ENCODE results near the gene ROR2. TPM values are rescaled to one million over a fixed set of nuclear protein-coding genes. Genes with fewer than 3 reads are reported as not detected.

ROR2 gene
- total RNA-seq, 1 experiment from 2014 or later: not detected

DNA sequence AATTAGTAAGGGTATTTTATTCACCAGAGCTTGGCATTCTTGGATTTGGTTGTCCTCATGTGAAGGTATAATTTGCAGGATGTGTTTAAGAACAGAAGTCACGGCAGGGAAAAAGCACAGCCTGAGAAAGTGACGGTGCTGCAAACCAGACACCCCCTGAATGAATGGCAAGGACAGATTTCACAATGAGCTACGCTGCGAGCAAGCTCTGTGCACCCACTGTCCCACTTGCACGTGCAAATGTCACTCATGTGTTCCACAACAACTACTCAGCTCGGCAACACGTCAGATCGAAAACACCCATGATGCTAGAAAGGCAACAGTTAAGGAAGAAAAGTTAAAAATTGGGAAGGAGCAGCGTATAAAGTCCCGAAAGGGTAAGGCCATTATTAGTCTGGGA lies 168.9 kb downstream of the ROR2 start:
- Histone ChIP-seq H3K27me3 (peaks cover 15% of the 10 kb centered on the region; the same call in 1 of the 2 replicates), H3K9me3 (replicated peaks) (no peaks in the 10 kb centered on the region; the same call in 1 of the 2 replicates), H3K4me1 (no peaks in the 10 kb centered on the region)

DNA sequence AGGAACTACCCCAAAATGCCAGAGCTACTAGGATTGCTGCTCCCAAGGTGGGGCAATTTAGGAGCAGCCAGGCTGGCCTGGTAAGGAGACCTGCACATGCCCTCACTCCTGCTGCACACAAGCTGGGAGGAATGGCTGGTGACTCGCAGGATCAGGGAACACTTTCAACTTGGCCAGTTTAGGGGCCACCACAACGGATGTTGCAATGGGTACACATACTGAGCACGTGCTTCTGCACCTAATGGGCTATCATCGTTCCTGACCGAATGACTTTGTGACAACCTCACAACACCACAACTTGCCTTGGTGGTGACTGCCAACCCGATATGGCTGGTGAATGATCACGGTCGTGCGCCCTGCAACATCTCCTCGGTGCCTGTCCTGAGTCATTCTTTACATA lies 172.0 kb downstream of the ROR2 start:
- no peak overlapping the region for H3K4me3 ChIP-seq
- no peaks in the 10 kb centered on the region; the same call in 1 of the 2 replicates for H3K9me3 ChIP-seq (replicated peaks)
- H3K4me1 ChIP-seq: no peaks in the 10 kb centered on the region
- H3K36me3 ChIP-seq: no peaks in the 10 kb centered on the region
- no peak for DNase-seq
- H3K27ac ChIP-seq: no peak overlapping the region
- peaks cover 25% of the 10 kb centered on the region; the same call in 1 of the 2 replicates for H3K27me3 ChIP-seq

More for the DNA sequence above, 168.9 kb downstream of the ROR2 start:
- DNase-seq: no peak
- Histone ChIP-seq H3K36me3 (no peaks in the 10 kb centered on the region), H3K27ac (no peak overlapping the region), H3K4me3 (no peak overlapping the region)

DNA sequence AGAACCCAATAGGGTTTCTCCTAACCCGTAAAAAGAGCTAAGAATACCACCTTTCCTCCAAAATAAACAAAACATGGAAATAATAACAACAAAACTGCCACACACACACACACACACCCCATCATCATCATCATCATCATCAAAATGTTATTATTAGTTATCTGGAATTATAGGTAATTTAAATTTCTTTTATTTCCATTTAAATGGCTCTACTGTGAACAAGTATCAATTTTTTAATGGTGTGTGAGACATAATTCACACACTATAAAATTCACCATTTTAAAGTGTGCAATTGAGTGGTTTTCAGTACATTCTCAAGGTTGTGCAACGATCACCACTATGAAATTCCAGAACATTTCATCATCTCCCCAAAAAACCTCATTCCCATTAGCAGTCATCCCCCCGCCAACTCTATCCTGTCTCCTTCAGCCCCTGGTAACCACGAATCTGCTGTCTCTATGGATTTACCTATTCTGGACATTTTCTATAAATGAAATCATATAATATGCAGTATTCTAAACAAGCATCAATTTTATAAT lies 172.7 kb downstream of the ROR2 start:
- DNase-seq: no peak
- Histone ChIP-seq H3K27ac (no peak overlapping the region), H3K4me3 (no peak overlapping the region)

DNA sequence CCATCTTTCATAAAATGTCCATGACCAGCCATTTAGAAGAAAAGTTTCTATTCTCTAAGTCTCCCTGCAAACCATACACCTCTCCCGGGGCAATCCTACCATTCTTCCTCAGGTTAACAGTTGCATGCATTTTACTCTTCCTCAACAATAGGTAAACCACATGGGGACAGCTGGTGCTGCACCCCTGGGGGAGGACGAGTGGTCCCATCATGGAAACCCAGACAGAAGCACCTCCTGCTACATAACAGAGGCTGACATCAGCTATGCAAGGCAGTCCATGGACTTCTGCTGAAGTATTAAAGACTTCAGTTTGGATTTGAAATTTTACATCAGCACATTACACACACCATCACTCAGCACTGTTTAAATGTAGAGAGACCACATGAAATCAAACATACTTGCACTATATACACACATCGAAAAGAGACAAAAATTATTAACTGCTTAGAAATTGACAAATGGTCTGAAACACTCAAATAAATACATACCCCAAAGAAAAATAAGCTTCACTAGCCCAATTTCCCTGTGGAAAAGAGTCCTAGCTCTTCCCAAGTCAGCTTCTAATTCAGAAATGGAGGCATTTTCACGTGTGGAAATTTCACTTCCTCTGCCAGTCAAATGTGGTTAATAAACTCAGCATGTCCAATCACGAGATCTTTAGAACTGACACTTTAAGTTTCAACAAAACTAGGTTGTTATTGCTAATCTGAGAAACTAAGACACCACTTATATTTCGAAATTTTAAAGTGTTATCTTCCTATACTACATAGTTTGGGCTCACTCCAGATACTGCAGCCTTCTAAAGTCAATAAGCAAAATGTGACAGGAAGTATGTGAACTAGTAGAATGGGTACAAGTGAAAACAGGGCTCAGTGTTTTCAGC lies 173.4 kb downstream of the ROR2 start:
- no peaks in the 10 kb centered on the region for H3K4me1 ChIP-seq
- peaks cover 29% of the 10 kb centered on the region for H3K27me3 ChIP-seq
- H3K4me3 ChIP-seq: no peak overlapping the region
- no peak for DNase-seq
- H3K36me3 ChIP-seq: no peaks in the 10 kb centered on the region
- H3K9me3 ChIP-seq (replicated peaks): no peaks in the 10 kb centered on the region; the same call in 1 of the 2 replicates
- H3K27ac ChIP-seq: no peak overlapping the region

More for the DNA sequence above, 172.7 kb downstream of the ROR2 start:
- H3K9me3 ChIP-seq (replicated peaks): no peaks in the 10 kb centered on the region; the same call in 1 of the 2 replicates
- peaks cover 25% of the 10 kb centered on the region; the same call in 1 of the 2 replicates for H3K27me3 ChIP-seq
- no peaks in the 10 kb centered on the region for H3K4me1 ChIP-seq
- H3K36me3 ChIP-seq: no peaks in the 10 kb centered on the region

DNA sequence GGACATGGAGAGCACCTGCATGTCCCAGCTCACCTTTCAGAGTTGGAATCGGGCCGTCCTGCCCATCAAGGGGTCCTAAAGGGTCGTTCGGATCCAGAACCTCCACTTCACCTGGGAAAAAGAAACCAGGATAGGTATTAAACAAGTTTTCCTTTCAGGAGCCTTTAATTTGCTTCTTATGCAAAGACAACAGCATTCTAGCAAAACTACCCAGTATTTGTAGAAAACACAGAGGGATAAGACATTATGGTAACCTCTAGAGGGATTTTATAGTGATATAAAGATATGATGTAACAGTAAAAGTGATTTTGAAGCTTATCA lies 174.4 kb downstream of the ROR2 start:
- Histone ChIP-seq H3K27me3 (peaks cover 35% of the 10 kb centered on the region), H3K36me3 (no peaks in the 10 kb centered on the region), H3K27ac (no peak overlapping the region), H3K9me3 (replicated peaks) (no peaks in the 10 kb centered on the region; the same call in 1 of the 2 replicates), H3K4me3 (no peak overlapping the region), H3K4me1 (no peaks in the 10 kb centered on the region)
- DNase-seq: no peak

DNA sequence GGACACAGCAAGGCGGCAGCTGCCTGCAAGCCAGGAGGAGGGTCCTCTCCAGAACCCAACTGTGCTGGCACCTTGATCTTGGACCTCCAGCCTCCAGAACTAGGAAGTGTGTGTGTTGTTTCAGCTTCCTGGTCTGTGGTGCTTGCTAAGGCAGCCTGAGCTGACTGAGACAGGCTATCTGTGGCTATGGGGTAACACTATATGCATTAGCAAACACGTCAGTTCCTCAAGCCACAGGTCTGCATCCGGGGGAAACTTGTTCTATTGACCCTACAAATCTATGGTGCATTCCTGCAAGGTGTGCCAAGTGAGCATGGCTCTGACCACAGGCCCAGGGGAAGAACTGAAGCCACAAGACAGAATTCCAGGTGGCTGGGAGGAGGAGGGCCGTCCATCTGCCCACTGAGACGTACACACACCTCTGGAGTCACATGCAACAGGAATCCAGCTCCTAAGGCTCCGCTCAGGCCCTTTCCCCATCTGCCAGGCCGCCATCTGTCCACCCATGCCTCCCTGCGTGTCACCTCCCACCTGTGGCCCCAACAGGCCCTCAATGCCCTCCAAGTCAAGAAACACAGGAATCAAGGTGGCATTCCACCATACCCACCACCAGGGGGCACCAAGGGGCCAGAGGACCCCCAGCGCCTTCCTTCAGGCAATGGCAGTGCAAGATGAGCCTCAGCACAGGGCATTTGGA lies 174.9 kb downstream of the ROR2 start:
- H3K9me3 ChIP-seq (replicated peaks): no peaks in the 10 kb centered on the region; the same call in 1 of the 2 replicates
- DNase-seq: peak; percentile 59 to 77
- H3K36me3 ChIP-seq: no peaks in the 10 kb centered on the region
- H3K27me3 ChIP-seq: peaks cover 35% of the 10 kb centered on the region
- no peaks in the 10 kb centered on the region for H3K4me1 ChIP-seq
- no peak overlapping the region for H3K27ac ChIP-seq
- H3K4me3 ChIP-seq: no peak overlapping the region

DNA sequence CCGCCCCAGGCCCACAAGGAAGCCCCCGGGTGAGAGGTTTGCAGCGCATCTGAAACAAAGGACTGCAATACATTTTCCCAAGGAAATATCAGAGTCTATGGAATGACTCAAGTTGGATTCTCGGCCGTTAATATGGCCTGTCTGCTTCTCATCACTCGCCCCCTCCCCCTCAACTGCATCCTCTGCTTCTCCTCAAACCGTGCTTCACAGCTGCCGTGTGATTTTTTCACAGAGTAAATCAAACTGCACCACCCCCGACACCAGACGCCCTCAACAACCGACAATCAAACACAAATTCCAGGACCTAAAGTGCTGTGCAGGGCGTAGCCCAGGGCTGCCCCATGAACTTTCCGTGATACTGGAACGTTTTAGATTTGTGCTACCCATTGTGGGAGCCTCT lies 176.9 kb downstream of the ROR2 start:
- no peaks in the 10 kb centered on the region for H3K36me3 ChIP-seq
- no peak overlapping the region for H3K27ac ChIP-seq
- no peak overlapping the region for H3K4me3 ChIP-seq
- no peaks in the 10 kb centered on the region; the same call in 1 of the 2 replicates for H3K9me3 ChIP-seq (replicated peaks)
- peaks cover 49% of the 10 kb centered on the region for H3K27me3 ChIP-seq
- no peaks in the 10 kb centered on the region for H3K4me1 ChIP-seq
- DNase-seq: no peak

DNA sequence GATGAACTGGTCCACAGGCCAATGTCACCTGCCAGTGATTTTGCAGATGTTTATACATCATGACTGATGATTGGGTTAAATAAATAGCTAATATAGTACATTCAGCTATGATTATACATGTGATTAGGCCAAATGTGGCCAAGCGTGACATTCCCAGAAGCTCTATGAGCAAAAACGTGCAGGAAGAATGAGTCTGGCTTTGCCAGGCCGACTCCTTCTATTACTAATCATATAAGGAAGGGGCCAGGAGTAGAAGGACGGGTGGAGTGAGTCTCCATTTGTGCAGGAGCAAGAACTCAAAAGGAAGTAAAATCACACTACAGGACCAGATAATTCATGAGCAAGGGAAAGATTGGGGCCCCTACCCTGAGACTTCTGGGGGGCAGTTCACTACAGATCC lies 178.2 kb downstream of the ROR2 start:
- DNase-seq: no peak
- no peak overlapping the region for H3K4me3 ChIP-seq
- no peaks in the 10 kb centered on the region for H3K36me3 ChIP-seq
- H3K27me3 ChIP-seq: peaks cover 50% of the 10 kb centered on the region
- no peaks in the 10 kb centered on the region for H3K9me3 ChIP-seq (replicated peaks)
- no peak overlapping the region for H3K27ac ChIP-seq
- no peaks in the 10 kb centered on the region for H3K4me1 ChIP-seq

DNA sequence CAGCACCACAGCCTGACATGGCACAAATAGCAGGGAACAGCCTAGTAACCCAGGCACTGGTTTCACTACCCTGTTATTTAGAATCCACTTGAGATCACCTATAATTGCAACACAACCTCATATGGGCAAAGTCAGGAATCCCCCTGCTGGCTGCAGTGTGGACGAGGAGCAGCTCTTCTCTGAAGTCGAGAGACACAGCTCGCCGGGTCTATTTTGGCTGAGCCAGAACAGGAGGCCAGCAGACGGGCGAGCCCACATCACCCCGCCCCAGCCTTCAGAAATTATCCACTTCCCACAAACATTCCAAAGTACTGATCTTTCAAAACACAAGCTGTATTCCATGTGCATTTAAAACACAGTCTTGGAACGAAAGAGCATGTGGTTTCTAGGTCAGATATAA lies 179.0 kb downstream of the ROR2 start:
- Histone ChIP-seq H3K27ac (no peak overlapping the region), H3K36me3 (no peaks in the 10 kb centered on the region), H3K4me3 (no peak overlapping the region), H3K4me1 (no peaks in the 10 kb centered on the region), H3K27me3 (peaks cover 51% of the 10 kb centered on the region), H3K9me3 (replicated peaks) (no peaks in the 10 kb centered on the region; the same call in 1 of the 2 replicates)
- DNase-seq: peak in 1 of 2 experiments; percentile 7

DNA sequence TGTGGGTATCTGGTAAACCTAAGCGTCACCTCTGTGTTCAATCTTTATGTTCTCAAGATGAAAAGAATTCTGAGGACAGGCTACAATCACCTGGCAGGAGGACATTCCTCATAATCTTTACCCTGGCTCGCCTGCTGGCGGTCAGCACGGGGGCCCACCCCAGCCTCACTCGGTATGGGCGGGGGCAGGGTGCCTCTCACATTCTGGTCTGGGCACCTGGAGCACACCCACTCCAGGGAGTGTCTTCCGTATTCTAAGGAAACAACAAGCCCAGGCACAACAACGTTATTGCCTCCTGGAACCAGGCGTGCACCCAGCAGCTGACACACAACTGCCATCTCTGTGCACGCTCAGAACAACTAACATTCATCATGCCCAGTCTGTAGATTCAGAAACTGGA lies 179.8 kb downstream of the ROR2 start:
- H3K27ac ChIP-seq: no peak overlapping the region

DNA sequence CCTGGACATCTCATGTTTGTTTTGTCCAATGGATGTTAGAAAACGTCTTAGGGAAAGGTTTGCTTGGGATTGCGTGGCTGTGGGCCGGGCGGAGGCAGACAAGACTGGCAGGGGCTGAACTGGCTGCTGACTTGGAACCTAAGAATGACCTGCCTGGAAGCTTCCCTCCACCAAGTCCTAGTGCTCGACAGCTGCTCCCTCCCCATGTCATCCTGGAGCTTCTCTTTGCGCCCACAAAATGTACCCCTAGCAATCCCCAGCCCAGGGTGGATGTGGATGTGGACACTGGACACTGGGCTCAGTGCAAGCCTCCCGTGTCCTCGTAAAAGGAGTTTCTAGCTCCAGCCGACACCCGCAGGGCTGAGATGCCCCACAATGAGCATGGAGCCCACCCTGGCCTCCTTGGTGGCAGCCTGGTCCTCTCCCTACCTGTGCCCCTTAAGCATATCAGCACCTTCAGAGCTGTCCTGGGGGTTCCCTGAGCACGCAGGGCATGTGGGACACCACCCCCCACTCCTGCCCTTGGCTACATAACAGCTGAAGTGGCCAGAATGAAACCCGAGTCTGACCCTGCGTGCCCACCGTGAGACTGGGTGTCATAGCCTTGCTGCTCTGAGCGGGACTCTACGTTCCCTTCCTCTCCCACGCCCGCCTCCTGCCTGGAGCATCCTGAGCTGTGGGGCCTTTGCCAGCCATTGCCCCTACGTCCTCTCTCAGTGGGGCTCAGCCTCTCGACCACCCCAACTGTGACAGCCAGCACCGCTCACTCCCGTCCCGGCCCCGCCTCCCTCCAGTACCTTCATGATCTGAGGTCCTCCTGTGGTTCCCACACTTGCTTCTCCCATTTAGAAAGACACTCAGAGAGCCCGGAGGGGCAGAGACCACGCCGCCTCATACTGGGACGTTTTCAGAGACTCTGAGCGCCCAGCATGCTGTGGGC lies 180.8 kb downstream of the ROR2 start:
- no peaks in the 10 kb centered on the region for H3K4me1 ChIP-seq
- H3K27me3 ChIP-seq: peaks cover 57% of the 10 kb centered on the region
- H3K36me3 ChIP-seq: no peaks in the 10 kb centered on the region
- no peak overlapping the region for H3K4me3 ChIP-seq
- no peaks in the 10 kb centered on the region; the same call in 1 of the 2 replicates for H3K9me3 ChIP-seq (replicated peaks)
- no peak for DNase-seq
- no peak overlapping the region for H3K27ac ChIP-seq

More for the DNA sequence above, 179.8 kb downstream of the ROR2 start:
- H3K4me1 ChIP-seq: no peaks in the 10 kb centered on the region
- H3K27me3 ChIP-seq: peaks cover 58% of the 10 kb centered on the region
- H3K4me3 ChIP-seq: no peak overlapping the region
- no peaks in the 10 kb centered on the region; the same call in 1 of the 2 replicates for H3K9me3 ChIP-seq (replicated peaks)
- no peaks in the 10 kb centered on the region for H3K36me3 ChIP-seq
- no peak for DNase-seq

DNA sequence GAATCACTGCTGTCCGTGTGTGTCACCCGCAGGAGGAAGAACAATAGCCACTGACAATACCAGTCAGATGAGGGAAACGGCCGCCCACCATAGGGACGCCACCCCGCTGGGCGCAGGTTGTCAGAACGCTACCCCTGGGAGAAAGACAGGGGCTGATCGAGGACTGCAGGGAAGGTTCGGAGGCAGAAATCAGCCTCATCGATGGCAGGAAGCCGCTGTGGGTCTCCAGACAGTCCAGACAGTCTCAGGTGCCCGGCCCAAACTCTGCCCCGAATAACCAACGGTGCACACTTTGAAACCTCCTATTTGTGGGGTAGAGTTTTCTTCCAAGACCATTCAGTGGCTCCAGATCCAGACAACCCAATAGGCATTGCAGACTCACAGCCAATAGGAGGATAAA lies 181.5 kb downstream of the ROR2 start:
- Histone ChIP-seq H3K27me3 (peaks cover 55% of the 10 kb centered on the region), H3K27ac (no peak overlapping the region), H3K36me3 (no peaks in the 10 kb centered on the region), H3K4me1 (no peaks in the 10 kb centered on the region), H3K9me3 (replicated peaks) (no peaks in the 10 kb centered on the region; the same call in 1 of the 2 replicates), H3K4me3 (no peak overlapping the region)
- no peak for DNase-seq

DNA sequence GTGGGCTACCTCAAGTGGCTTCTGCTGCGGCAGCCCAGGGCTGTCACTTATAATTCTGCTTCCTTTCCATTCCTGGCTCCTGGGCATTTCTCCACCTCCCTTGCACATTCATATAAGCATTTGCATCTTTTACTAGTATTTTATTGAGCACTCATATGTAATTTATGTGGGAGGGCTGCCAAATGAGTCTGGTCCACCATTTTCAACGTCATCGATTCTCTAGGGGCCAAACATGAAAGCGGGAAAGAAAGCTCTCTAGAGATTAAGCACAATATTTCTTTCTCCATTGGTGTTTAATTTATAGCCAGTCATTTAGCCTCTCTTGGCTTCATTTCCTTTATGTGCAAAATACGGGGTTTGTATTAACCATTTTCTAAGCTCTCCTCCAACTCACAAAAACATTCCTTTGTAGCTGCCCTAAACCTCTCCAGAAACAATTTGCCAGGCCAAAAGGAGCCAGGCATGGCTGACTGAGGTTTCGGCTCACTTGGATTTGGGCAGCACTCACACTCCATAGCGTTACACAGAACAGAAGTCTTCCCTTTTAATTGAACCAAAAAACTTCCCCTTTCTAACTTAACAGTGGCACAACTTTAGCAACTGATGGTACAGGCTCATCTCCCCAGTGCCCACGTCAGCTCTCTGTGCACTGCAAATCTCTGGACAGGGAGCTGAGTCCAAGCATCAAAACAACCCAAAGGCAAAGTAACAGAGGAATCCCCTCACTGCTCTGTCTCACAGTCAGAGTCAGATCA lies 183.5 kb downstream of the ROR2 start:
- DNase-seq: no peak
- Histone ChIP-seq H3K27me3 (peaks cover 49% of the 10 kb centered on the region), H3K4me1 (no peaks in the 10 kb centered on the region), H3K27ac (no peak overlapping the region), H3K4me3 (no peak overlapping the region), H3K9me3 (replicated peaks) (no peaks in the 10 kb centered on the region; the same call in 1 of the 2 replicates), H3K36me3 (no peaks in the 10 kb centered on the region)

Data from SJCRH30 (cell line).